Progenitor cell of endocrine pancreas (in vitro differentiated cells): ENCODE data around the gene AK1. TPM values are rescaled to one million over a fixed set of nuclear protein-coding genes. Genes with fewer than 3 reads are reported as not detected.

Experiments used
- DNase-seq: peaks from one replicate; pipeline ENCODE4 v3.0.0; 2021; ENCODE audit warnings: low spot score; ENCODE audit not compliant: unreplicated experiment
- H3K27ac Mint-ChIP-seq: 2 replicates; pipeline ENCODE4 v1.8.0; 2021; ENCODE audit warnings: mild to moderate bottlenecking, moderate library complexity, mixed read lengths
- H3K27me3 Mint-ChIP-seq: 2 replicates; pipeline ENCODE4 v1.8.0; 2021; ENCODE audit warnings: mixed read lengths
- H3K36me3 Mint-ChIP-seq: 2 replicates; pipeline ENCODE4 v1.8.0; 2022; ENCODE audit warnings: mixed read lengths; ENCODE audit not compliant: insufficient read depth
- H3K4me1 Mint-ChIP-seq: 2 replicates; pipeline ENCODE4 v1.8.0; 2021; ENCODE audit warnings: low read depth, mixed read lengths
- H3K4me3 Mint-ChIP-seq: 2 replicates; pipeline ENCODE4 v1.8.0; 2021; ENCODE audit warnings: low read depth, mild to moderate bottlenecking, moderate library complexity, mixed read lengths
- H3K9me3 Mint-ChIP-seq: 2 replicates; pipeline ENCODE4 v1.8.0; 2021; ENCODE audit warnings: low read depth, mixed read lengths
- CTCF ChIP-seq: fragments of 200-600 bp; sonication (generic); IDR thresholded peaks from one replicate; pipeline ENCODE4 v1.5.0; 2021; ENCODE audit warnings: antibody characterized with exemption, mild to moderate bottlenecking; ENCODE audit not compliant: unreplicated experiment
- total RNA-seq: library from RNA; stranded (reverse); gene quantifications from 2 replicates; pipeline ENCODE4 v1.2.1, GENCODE V29; 2021

Gene AK1
- total RNA-seq, 1 donor from 2014 or later = 46.2 TPM

GRCh38 chr9:127832248-127832647 lies 45.2 kb downstream of the AK1 start:
- no peaks in the 10 kb centered on the region for H3K9me3 Mint-ChIP-seq
- H3K36me3 Mint-ChIP-seq = no peaks in the 10 kb centered on the region
- H3K27ac Mint-ChIP-seq = no peak overlapping the region
- peaks cover 20% of the 10 kb centered on the region for H3K27me3 Mint-ChIP-seq
- peaks cover 4% of the 10 kb centered on the region for H3K4me1 Mint-ChIP-seq
- no peak overlapping the region for H3K4me3 Mint-ChIP-seq
- TF ChIP-seq CTCF = no peak
- DNase-seq = no peak

- TF ChIP-seq CTCF = no peak
- Mint-ChIP-seq H3K4me3 (no peak overlapping the region), H3K36me3 (no peaks in the 10 kb centered on the region), H3K27ac (no peak overlapping the region), H3K27me3 (peaks cover 36% of the 10 kb centered on the region), H3K4me1 (peaks cover 5% of the 10 kb centered on the region), H3K9me3 (no peaks in the 10 kb centered on the region)
- no peak for DNase-seq
These were observed 48.1 kb downstream of the AK1 start for GRCh38 chr9:127829205-127829906.

GRCh38 chr9:127828262-127829031 lies 49.0 kb downstream of the AK1 start:
- DNase-seq = peak; percentile 63
- TF ChIP-seq CTCF = no peak
- Mint-ChIP-seq H3K27me3 (peaks cover 36% of the 10 kb centered on the region), H3K4me1 (peaks cover 5% of the 10 kb centered on the region), H3K4me3 (peak overlapping the region; percentile 43), H3K9me3 (no peaks in the 10 kb centered on the region), H3K36me3 (no peaks in the 10 kb centered on the region), H3K27ac (no peak overlapping the region)

- H3K27me3 Mint-ChIP-seq = peaks cover 36% of the 10 kb centered on the region
- H3K4me3 Mint-ChIP-seq = no peak overlapping the region
- no peak for DNase-seq
- H3K9me3 Mint-ChIP-seq = no peaks in the 10 kb centered on the region
- H3K4me1 Mint-ChIP-seq = peaks cover 5% of the 10 kb centered on the region
- no peaks in the 10 kb centered on the region for H3K36me3 Mint-ChIP-seq
- no peak overlapping the region for H3K27ac Mint-ChIP-seq
- TF ChIP-seq CTCF = no peak
These were observed 51.1 kb downstream of the AK1 start for GRCh38 chr9:127826253-127826913.

GRCh38 chr9:127825319-127826051 lies 52.0 kb downstream of the AK1 start:
- Mint-ChIP-seq H3K27ac (no peak overlapping the region), H3K4me3 (peak overlapping the region; percentile 41), H3K4me1 (peaks cover 5% of the 10 kb centered on the region), H3K27me3 (peaks cover 36% of the 10 kb centered on the region), H3K9me3 (no peaks in the 10 kb centered on the region), H3K36me3 (no peaks in the 10 kb centered on the region)
- TF ChIP-seq CTCF = peak; percentile 75
- peak; percentile 69 for DNase-seq
